Esophagus squamous epithelium (tissue), 5 donors: ENCODE results near the gene C14orf39. TPM values are rescaled to one million over a fixed set of nuclear protein-coding genes. Genes with fewer than 3 reads are reported as not detected.

Experiments
- DNase-seq: peaks from one replicate; lab custom pipeline; 2025; lab: John Stamatoyannopoulos, UW
- H3K27ac ChIP-seq, 4 donors: fragments of 200-600 bp; sonication (generic); one replicate each; pipeline ENCODE4 v1.5.1; 2016 to 2019; ENCODE audit warnings: mild to moderate bottlenecking in 1 of 4
- H3K27me3 ChIP-seq, 4 donors: fragments of 200-600 bp; sonication (generic); 1 replicate in 3 of 4; 2 replicates in 1 of 4; pipeline versions ENCODE4 v1.5.1 to v1.6.0; 2017 to 2021; ENCODE audit warnings: antibody characterized with exemption in 1 of 4
- H3K36me3 ChIP-seq, 3 donors: fragments of 200-600 bp; sonication (generic); one replicate each; pipeline ENCODE4 v1.5.1; 2016 to 2019
- H3K4me1 ChIP-seq, 3 donors: fragments of 200-600 bp; sonication (generic); one replicate each; pipeline ENCODE4 v1.5.1; 2017 to 2019
- H3K4me3 ChIP-seq, 4 donors: fragments of 200-600 bp; sonication (generic); 1 replicate in 3 of 4; 2 replicates in 1 of 4; pipeline ENCODE4 v1.5.1; 2016 to 2019; ENCODE audit warnings: mild to moderate bottlenecking in 2 of 4, moderate library complexity in 1 of 4
- H3K9me3 ChIP-seq, 3 donors: fragments of 200-600 bp; sonication (generic); one replicate each; pipeline ENCODE4 v1.5.1; 2016 to 2019
- CTCF ChIP-seq, 6 experiments: fragments of 450-650 bp in 4 of 6; fragments of 200-600 bp in 2 of 6; sonication (generic) in 2 of 6; IDR thresholded peaks; one replicate each; pipeline ENCODE4 v1.5.1; 2016 to 2019; ENCODE audit warnings: antibody characterized with exemption in 6 of 6, mild to moderate bottlenecking in 4 of 6, moderate library complexity in 4 of 6
- POLR2A ChIP-seq, 4 donors: fragments of 450-650 bp; IDR thresholded peaks; one replicate each; pipeline ENCODE4 v1.6.1; 2017; ENCODE audit warnings: antibody characterized with exemption in 4 of 4, mild to moderate bottlenecking in 4 of 4, moderate library complexity in 3 of 4
- WGBS, 2 donors: methylation state at CpG; one replicate each; pipeline ENCODE4 v1.1.5; 2018; 5-methylcytosine and 5-hydroxymethylcytosine counted together
- intact Hi-C: fragments of 100-400 bp; cut with DNase I; formaldehyde crosslinking; loops from one replicate; pipeline ENCODE4 v1.15.0; 2022
- total RNA-seq, 4 donors: library from RNA; depleted of rRNA; stranded (reverse); fragments of >200 nt; gene quantifications; one replicate each; pipeline ENCODE4 v1.1.0, GENCODE V29; 2016
- donor health status: DM: yes; HTN: yes; CAD: no.

Gene C14orf39
- total RNA-seq, 4 donors from 2014 or later: not detected

GRCh38 chr14:60396718-60397343 lies 89.0 kb downstream of the C14orf39 start:
- H3K4me3 ChIP-seq: no peak overlapping the region
- no peaks in the 10 kb centered on the region for H3K4me1 ChIP-seq
- WGBS, 2 donors: 33 to 42% methylated on average over 2 of the region's 2 CpGs
- no peak for DNase-seq
- no peaks in the 10 kb centered on the region for H3K27me3 ChIP-seq
- H3K9me3 ChIP-seq: no peaks in the 10 kb centered on the region
- intact Hi-C loops: no loop called here
- TF ChIP-seq POLR2A (IDR thresholded peaks at IDR 0.05) (no peak), CTCF (IDR thresholded peaks at IDR 0.05) (no peak)
- no peak overlapping the region for H3K27ac ChIP-seq
- H3K36me3 ChIP-seq: no peaks in the 10 kb centered on the region

Other genes starting within 250 kb of the C14orf39 start
- gene PPM1A, start 236.8 kb downstream of the C14orf39 start, total RNA-seq: 10 to 100 TPM; 16.7 to 34.3 (median 22.7) TPM
- not detected for gene SIX6, start 23.1 kb upstream of the C14orf39 start, total RNA-seq
- under 1 TPM in 1 of 4 donors, not detected in 3; 0.23 TPM for gene SIX1, start 163.4 kb upstream of the C14orf39 start, total RNA-seq
- under 1 TPM; 0.49 to 0.82 (median 0.64) TPM for gene SIX4, start 238.3 kb upstream of the C14orf39 start, total RNA-seq
- gene MNAT1, start 248.7 kb upstream of the C14orf39 start, total RNA-seq: 10 to 100 TPM; 16.7 to 39.1 (median 24.4) TPM